ENCODE results near the gene ANHX.

Gene ANHX

GRCh38 chr12:133221241-133221640, 14.4 kb downstream of the ANHX start:
- no peaks in the 10 kb centered on the region for H3K4me1 ChIP-seq
- intact Hi-C loops (cut with DNase I; ENCODE audit: low total_unique reads), result no loop called here
- DNase-seq, result peak in 1 of 2 donors; percentile 48
- no peak overlapping the region for H3K4me3 ChIP-seq
- peaks cover 4 to 59% (median 43%) of the 10 kb centered on the region in 3 donors for H3K9me3 ChIP-seq
- no peaks in the 10 kb centered on the region for H3K36me3 ChIP-seq
- H3K27me3 ChIP-seq, result no peaks in the 10 kb centered on the region
- H3K27ac ChIP-seq, result no peak overlapping the region
- TF ChIP-seq, protein P1, sequence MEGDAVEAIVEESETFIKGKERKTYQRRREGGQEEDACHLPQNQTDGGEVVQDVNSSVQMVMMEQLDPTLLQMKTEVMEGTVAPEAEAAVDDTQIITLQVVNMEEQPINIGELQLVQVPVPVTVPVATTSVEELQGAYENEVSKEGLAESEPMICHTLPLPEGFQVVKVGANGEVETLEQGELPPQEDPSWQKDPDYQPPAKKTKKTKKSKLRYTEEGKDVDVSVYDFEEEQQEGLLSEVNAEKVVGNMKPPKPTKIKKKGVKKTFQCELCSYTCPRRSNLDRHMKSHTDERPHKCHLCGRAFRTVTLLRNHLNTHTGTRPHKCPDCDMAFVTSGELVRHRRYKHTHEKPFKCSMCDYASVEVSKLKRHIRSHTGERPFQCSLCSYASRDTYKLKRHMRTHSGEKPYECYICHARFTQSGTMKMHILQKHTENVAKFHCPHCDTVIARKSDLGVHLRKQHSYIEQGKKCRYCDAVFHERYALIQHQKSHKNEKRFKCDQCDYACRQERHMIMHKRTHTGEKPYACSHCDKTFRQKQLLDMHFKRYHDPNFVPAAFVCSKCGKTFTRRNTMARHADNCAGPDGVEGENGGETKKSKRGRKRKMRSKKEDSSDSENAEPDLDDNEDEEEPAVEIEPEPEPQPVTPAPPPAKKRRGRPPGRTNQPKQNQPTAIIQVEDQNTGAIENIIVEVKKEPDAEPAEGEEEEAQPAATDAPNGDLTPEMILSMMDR (IDR thresholded peaks at IDR 0.05), result no peak

DNA sequence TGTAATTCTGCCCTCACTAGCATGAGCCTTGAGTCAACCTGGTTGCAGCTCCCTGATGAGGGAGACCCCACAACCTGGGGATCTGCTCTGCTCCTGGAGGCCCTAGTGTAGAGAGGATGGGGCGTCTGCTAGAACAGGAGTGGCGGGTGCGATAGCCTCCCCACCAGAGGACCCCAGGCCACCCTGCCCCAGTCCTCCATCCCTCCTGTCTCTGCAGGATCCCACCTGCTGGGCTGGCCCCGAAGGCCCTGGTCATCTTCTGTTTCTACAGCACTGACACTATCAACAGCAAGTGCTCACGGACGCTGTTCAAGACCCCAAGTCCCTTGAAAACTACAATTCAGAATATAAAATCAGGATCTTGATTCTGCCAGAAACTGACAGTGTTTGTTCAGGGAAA, 15.2 kb downstream of the ANHX start:
- H3K9me3 ChIP-seq, result peaks cover 9 to 67% (median 50%) of the 10 kb centered on the region in 3 donors

GRCh38 chr12:133217219-133217618, 18.5 kb downstream of the ANHX start:
- Histone ChIP-seq H3K9me3 (peaks cover 23 to 91% (median 83%) of the 10 kb centered on the region in 3 donors), H3K27ac (no peak overlapping the region), H3K4me1 (no peaks in the 10 kb centered on the region), H3K27me3 (no peaks in the 10 kb centered on the region), H3K36me3 (no peaks in the 10 kb centered on the region), H3K4me3 (no peak overlapping the region)
- peak in 1 of 2 donors; percentile 61 for DNase-seq
- TF ChIP-seq, protein P1 (IDR thresholded peaks at IDR 0.05), result no peak
- intact Hi-C loops (cut with DNase I; ENCODE audit: low total_unique reads), result no loop called here

More for the DNA sequence above, 15.2 kb downstream of the ANHX start:
- Histone ChIP-seq H3K27me3 (no peaks in the 10 kb centered on the region), H3K4me3 (no peak overlapping the region), H3K36me3 (no peaks in the 10 kb centered on the region), H3K27ac (no peak overlapping the region), H3K4me1 (no peaks in the 10 kb centered on the region)
- intact Hi-C loops (cut with DNase I; ENCODE audit: low total_unique reads), result no loop called here
- peak in 1 of 2 donors; percentile 28 for DNase-seq
- TF ChIP-seq, protein P1 (IDR thresholded peaks at IDR 0.05), result no peak

DNA sequence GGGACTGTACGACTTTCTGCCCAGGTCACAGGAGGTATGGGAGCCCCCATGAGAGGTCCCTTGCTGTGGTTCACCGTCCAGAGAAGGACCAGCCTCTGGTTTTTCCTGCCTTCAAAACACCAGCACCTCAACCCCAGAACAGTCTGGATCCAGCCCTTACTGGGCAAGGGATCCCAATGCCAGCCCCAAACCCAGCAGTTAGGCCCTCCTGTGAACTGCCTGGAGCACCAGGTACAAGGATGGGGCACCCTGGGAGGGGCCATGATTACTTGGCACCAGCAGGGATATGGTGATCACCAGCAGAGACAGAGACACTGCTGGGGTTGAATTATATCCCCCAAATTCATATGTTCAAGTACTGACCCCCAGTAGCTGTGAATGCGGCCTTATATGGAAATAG, 20.0 kb downstream of the ANHX start:
- peak in 1 of 2 donors; percentile 42 for DNase-seq
- intact Hi-C loops (cut with DNase I; ENCODE audit: low total_unique reads), result no loop called here
- H3K27ac ChIP-seq, result no peak overlapping the region
- H3K27me3 ChIP-seq, result no peaks in the 10 kb centered on the region
- TF ChIP-seq, protein P1 (IDR thresholded peaks at IDR 0.05), result no peak
- H3K4me3 ChIP-seq, result no peak overlapping the region
- no peaks in the 10 kb centered on the region for H3K4me1 ChIP-seq
- H3K36me3 ChIP-seq, result peaks cover under 1 to 4% (median under 1%) of the 10 kb centered on the region in 3 donors
- H3K9me3 ChIP-seq, result peaks cover 24 to 94% (median 90%) of the 10 kb centered on the region in 3 donors

- Histone ChIP-seq H3K27me3 (no peaks in the 10 kb centered on the region), H3K4me3 (no peak overlapping the region), H3K4me1 (no peaks in the 10 kb centered on the region), H3K9me3 (peaks cover 62 to 100% (median 98%) of the 10 kb centered on the region in 3 donors), H3K36me3 (peaks cover 41 to 79% (median 67%) of the 10 kb centered on the region in 3 donors), H3K27ac (no peak overlapping the region)
- TF ChIP-seq, protein P1 (IDR thresholded peaks at IDR 0.05), result no peak
- intact Hi-C loops (cut with DNase I; ENCODE audit: low total_unique reads), result no loop called here
- DNase-seq, result no peak
Observed at GRCh38 chr12:133206390-133206789, 29.3 kb downstream of the ANHX start.

DNA sequence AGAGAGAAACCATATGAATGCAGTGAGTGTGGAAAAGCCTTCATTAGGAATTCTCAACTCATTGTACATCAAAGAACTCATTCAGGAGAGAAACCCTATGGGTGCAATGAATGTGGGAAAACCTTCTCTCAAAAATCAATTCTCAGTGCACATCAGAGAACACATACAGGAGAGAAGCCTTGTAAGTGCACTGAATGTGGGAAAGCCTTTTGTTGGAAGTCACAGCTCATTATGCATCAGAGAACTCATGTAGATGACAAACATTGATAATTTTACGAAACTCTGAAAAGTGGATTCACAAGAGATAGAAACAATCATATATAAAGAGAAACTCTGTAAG, 31.4 kb downstream of the ANHX start:
- Histone ChIP-seq H3K4me1 (no peaks in the 10 kb centered on the region), H3K27ac (no peak overlapping the region), H3K36me3 (peaks cover 51 to 84% (median 72%) of the 10 kb centered on the region in 3 donors), H3K4me3 (no peak overlapping the region), H3K9me3 (peaks cover 51 to 98% (median 94%) of the 10 kb centered on the region in 3 donors), H3K27me3 (no peaks in the 10 kb centered on the region)
- TF ChIP-seq, protein P1 (IDR thresholded peaks at IDR 0.05), result no peak
- DNase-seq, result no peak
- intact Hi-C loops (cut with DNase I; ENCODE audit: low total_unique reads), result no loop called here
